Nephron progenitor cell (in vitro differentiated cells): ENCODE results near the gene PRKG1.
A peak's percentile ranks its signal among the peaks of the same experiment; 100 is the strongest.

Source experiments
- DNase-seq: peaks from one replicate; pipeline ENCODE4 v3.0.0; 2021
- H3K27ac Mint-ChIP-seq: 2 replicates; pipeline ENCODE4 v1.8.0; 2021; ENCODE audit warnings: mild to moderate bottlenecking, moderate library complexity, mixed read lengths
- H3K27me3 Mint-ChIP-seq: 2 replicates; pipeline ENCODE4 v1.8.0; 2021; ENCODE audit warnings: mild to moderate bottlenecking, low read depth, mixed read lengths; ENCODE audit not compliant: poor library complexity
- H3K36me3 Mint-ChIP-seq: 2 replicates; pipeline ENCODE4 v1.8.0; 2021; ENCODE audit warnings: low read depth, mixed read lengths
- H3K4me1 Mint-ChIP-seq: 2 replicates; pipeline ENCODE4 v1.8.0; 2021; ENCODE audit warnings: mixed read lengths
- H3K4me3 Mint-ChIP-seq: 2 replicates; pipeline ENCODE4 v1.8.0; 2021; ENCODE audit warnings: mild to moderate bottlenecking, moderate library complexity, mixed read lengths
- H3K9me3 Mint-ChIP-seq: 2 replicates; pipeline ENCODE4 v1.8.0; 2021; ENCODE audit warnings: mild to moderate bottlenecking, moderate library complexity, mixed read lengths
- CTCF ChIP-seq: fragments of 200-600 bp; sonication (generic); IDR thresholded peaks from 2 replicates; pipeline ENCODE4 v1.5.0; 2021; ENCODE audit warnings: antibody characterized with exemption

PRKG1 gene

GRCh38 chr10:51691135-51691534 lies 616.8 kb downstream of the PRKG1 start:
- no peak for TF ChIP-seq CTCF
- Mint-ChIP-seq H3K4me3 (no peak overlapping the region), H3K27me3 (no peaks in the 10 kb centered on the region), H3K9me3 (peaks cover 13% of the 10 kb centered on the region), H3K4me1 (peaks cover 12% of the 10 kb centered on the region), H3K36me3 (peaks cover 13% of the 10 kb centered on the region), H3K27ac (no peak overlapping the region)
- DNase-seq, result no peak

GRCh38 chr10:51694086-51694768 lies 619.9 kb downstream of the PRKG1 start:
- H3K27ac Mint-ChIP-seq, result no peak overlapping the region
- no peak for DNase-seq
- H3K4me3 Mint-ChIP-seq, result no peak overlapping the region
- H3K9me3 Mint-ChIP-seq, result peaks cover 4% of the 10 kb centered on the region
- peaks cover 31% of the 10 kb centered on the region for H3K36me3 Mint-ChIP-seq
- H3K4me1 Mint-ChIP-seq, result peaks cover 40% of the 10 kb centered on the region
- no peak for TF ChIP-seq CTCF
- no peaks in the 10 kb centered on the region for H3K27me3 Mint-ChIP-seq

GRCh38 chr10:51696251-51696650 lies 622.0 kb downstream of the PRKG1 start:
- Mint-ChIP-seq H3K9me3 (no peaks in the 10 kb centered on the region), H3K4me1 (peaks cover 52% of the 10 kb centered on the region), H3K4me3 (peak overlapping the region; percentile 56), H3K27me3 (no peaks in the 10 kb centered on the region), H3K36me3 (peaks cover 26% of the 10 kb centered on the region), H3K27ac (peak overlapping the region; percentile 21)
- no peak for DNase-seq
- no peak for TF ChIP-seq CTCF

- H3K4me3 Mint-ChIP-seq, result peak overlapping the region; percentile 100
- peaks cover 26% of the 10 kb centered on the region for H3K36me3 Mint-ChIP-seq
- no peak for TF ChIP-seq CTCF
- peaks cover 52% of the 10 kb centered on the region for H3K4me1 Mint-ChIP-seq
- H3K9me3 Mint-ChIP-seq, result no peaks in the 10 kb centered on the region
- no peaks in the 10 kb centered on the region for H3K27me3 Mint-ChIP-seq
- DNase-seq, result no peak
- peak overlapping the region; percentile 100 for H3K27ac Mint-ChIP-seq
Observed at GRCh38 chr10:51698473-51699063, 624.3 kb downstream of the PRKG1 start.

- peak overlapping the region; percentile 100 for H3K27ac Mint-ChIP-seq
- no peaks in the 10 kb centered on the region for H3K9me3 Mint-ChIP-seq
- peaks cover 26% of the 10 kb centered on the region for H3K36me3 Mint-ChIP-seq
- no peak for TF ChIP-seq CTCF
- H3K4me1 Mint-ChIP-seq, result peaks cover 52% of the 10 kb centered on the region
- no peak for DNase-seq
- no peaks in the 10 kb centered on the region for H3K27me3 Mint-ChIP-seq
- H3K4me3 Mint-ChIP-seq, result peak overlapping the region; percentile 100
Observed at GRCh38 chr10:51699145-51699474, 624.8 kb downstream of the PRKG1 start.
